ENCODE measurements around the gene KCNH1.

- TF ChIP-seq, protein P1, sequence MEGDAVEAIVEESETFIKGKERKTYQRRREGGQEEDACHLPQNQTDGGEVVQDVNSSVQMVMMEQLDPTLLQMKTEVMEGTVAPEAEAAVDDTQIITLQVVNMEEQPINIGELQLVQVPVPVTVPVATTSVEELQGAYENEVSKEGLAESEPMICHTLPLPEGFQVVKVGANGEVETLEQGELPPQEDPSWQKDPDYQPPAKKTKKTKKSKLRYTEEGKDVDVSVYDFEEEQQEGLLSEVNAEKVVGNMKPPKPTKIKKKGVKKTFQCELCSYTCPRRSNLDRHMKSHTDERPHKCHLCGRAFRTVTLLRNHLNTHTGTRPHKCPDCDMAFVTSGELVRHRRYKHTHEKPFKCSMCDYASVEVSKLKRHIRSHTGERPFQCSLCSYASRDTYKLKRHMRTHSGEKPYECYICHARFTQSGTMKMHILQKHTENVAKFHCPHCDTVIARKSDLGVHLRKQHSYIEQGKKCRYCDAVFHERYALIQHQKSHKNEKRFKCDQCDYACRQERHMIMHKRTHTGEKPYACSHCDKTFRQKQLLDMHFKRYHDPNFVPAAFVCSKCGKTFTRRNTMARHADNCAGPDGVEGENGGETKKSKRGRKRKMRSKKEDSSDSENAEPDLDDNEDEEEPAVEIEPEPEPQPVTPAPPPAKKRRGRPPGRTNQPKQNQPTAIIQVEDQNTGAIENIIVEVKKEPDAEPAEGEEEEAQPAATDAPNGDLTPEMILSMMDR (IDR thresholded peaks at IDR 0.05; ENCODE audit: insufficient read depth, low read depth, low read length), result no peak
- no peak for TF ChIP-seq EZH2 (IDR thresholded peaks at IDR 0.05; ENCODE audit: insufficient read depth, low read length)
Observed at GRCh38 chr1:210905944-210906453, 227.9 kb downstream of the KCNH1 start.

Measured in astrocyte (in vitro differentiated cells and primary cell).